Stimulated activated effector memory CD8-positive, alpha-beta T cell treated with anti-CD3 and anti-CD28 coated beads, Interleukin-12 subunit alpha, Interleukin-12 subunit beta, amount 100 ng/mL, for 72 hours (primary cell): ENCODE data around the gene CASQ1.

Source experiments
- ATAC-seq: fragments of 150-1000 bp; cut with Tn5 transposase; 2 replicates; pipeline ENCODE4 v1.10.0; 2021
- DNase-seq, 2 donors: peaks; one replicate each; pipeline ENCODE4 v3.0.0; 2021 to 2022; ENCODE audit warnings: low spot score in 2 of 2
- H3K27ac Mint-ChIP-seq: one replicate; pipeline ENCODE4 v1.8.0; 2022; ENCODE audit warnings: mild to moderate bottlenecking, mixed read lengths
- H3K36me3 Mint-ChIP-seq: one replicate; pipeline ENCODE4 v1.8.0; 2022; ENCODE audit warnings: mild to moderate bottlenecking, mixed read lengths
- H3K4me1 Mint-ChIP-seq: one replicate; pipeline ENCODE4 v1.8.0; 2022; ENCODE audit warnings: mixed read lengths
- H3K4me3 Mint-ChIP-seq: one replicate; pipeline ENCODE4 v1.8.0; 2022; ENCODE audit warnings: mild to moderate bottlenecking, mixed read lengths
- H3K9me3 Mint-ChIP-seq: one replicate; pipeline ENCODE4 v1.8.0; 2022; ENCODE audit warnings: mixed read lengths

The CASQ1 gene

GRCh38 chr1:160222546-160222945 is 32.2 kb downstream of the CASQ1 start:
- no peaks in the 10 kb centered on the region for H3K4me1 Mint-ChIP-seq
- ATAC-seq (no peak), DNase-seq (no peak)
- H3K4me3 Mint-ChIP-seq: no peak overlapping the region
- H3K27ac Mint-ChIP-seq: peak overlapping the region; percentile 55
- no peaks in the 10 kb centered on the region for H3K9me3 Mint-ChIP-seq
- peaks cover 10% of the 10 kb centered on the region for H3K36me3 Mint-ChIP-seq

DNA sequence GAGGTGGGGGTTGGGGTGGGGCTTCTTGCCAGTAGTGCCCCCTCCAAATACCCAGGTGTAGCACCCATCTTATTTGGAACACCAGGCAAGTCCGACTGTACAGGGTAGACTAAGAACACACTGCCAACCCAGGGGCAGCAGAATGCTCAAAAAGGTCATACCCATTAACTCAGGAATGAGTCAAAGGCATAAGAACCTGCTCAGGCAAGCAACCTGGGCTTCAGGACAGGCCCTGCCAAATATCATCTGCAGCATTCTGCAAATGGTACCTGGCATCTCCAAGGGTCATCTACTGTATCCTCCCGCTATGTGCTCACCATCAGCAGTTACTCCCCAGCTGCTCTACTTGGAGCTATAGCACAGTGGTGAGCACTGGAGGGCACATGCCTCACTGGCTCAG is 34.2 kb downstream of the CASQ1 start:
- no peak overlapping the region for H3K4me3 Mint-ChIP-seq
- no peaks in the 10 kb centered on the region for H3K9me3 Mint-ChIP-seq

GRCh38 chr1:160225345-160225744 is 35.0 kb downstream of the CASQ1 start:
- H3K36me3 Mint-ChIP-seq: no peaks in the 10 kb centered on the region
- DNase-seq (no peak), ATAC-seq (no peak)
- H3K27ac Mint-ChIP-seq: no peak overlapping the region
- no peaks in the 10 kb centered on the region for H3K4me1 Mint-ChIP-seq
- H3K4me3 Mint-ChIP-seq: no peak overlapping the region
- no peaks in the 10 kb centered on the region for H3K9me3 Mint-ChIP-seq

More for the DNA sequence above, 34.2 kb downstream of the CASQ1 start:
- no peak for ATAC-seq
- DNase-seq: no peak
- Mint-ChIP-seq H3K4me1 (no peaks in the 10 kb centered on the region), H3K27ac (peak overlapping the region; percentile 23), H3K36me3 (no peaks in the 10 kb centered on the region)

GRCh38 chr1:160226623-160227022 is 36.2 kb downstream of the CASQ1 start:
- DNase-seq (no peak), ATAC-seq (no peak)
- H3K36me3 Mint-ChIP-seq: no peaks in the 10 kb centered on the region
- H3K27ac Mint-ChIP-seq: no peak overlapping the region
- no peaks in the 10 kb centered on the region for H3K4me1 Mint-ChIP-seq
- no peaks in the 10 kb centered on the region for H3K9me3 Mint-ChIP-seq
- H3K4me3 Mint-ChIP-seq: no peak overlapping the region

- no peaks in the 10 kb centered on the region for H3K36me3 Mint-ChIP-seq
- ATAC-seq (no peak), DNase-seq (no peak)
- H3K27ac Mint-ChIP-seq: no peak overlapping the region
- H3K4me3 Mint-ChIP-seq: no peak overlapping the region
- H3K9me3 Mint-ChIP-seq: no peaks in the 10 kb centered on the region
- no peaks in the 10 kb centered on the region for H3K4me1 Mint-ChIP-seq
These were observed 36.7 kb downstream of the CASQ1 start for GRCh38 chr1:160227034-160227433.

- no peaks in the 10 kb centered on the region for H3K36me3 Mint-ChIP-seq
- H3K4me3 Mint-ChIP-seq: no peak overlapping the region
- no peaks in the 10 kb centered on the region for H3K4me1 Mint-ChIP-seq
- H3K9me3 Mint-ChIP-seq: no peaks in the 10 kb centered on the region
- ATAC-seq (no peak), DNase-seq (no peak)
- no peak overlapping the region for H3K27ac Mint-ChIP-seq
These were observed 37.2 kb downstream of the CASQ1 start for GRCh38 chr1:160227561-160227960.

- Mint-ChIP-seq H3K4me3 (no peak overlapping the region), H3K4me1 (peaks cover 2% of the 10 kb centered on the region), H3K36me3 (no peaks in the 10 kb centered on the region), H3K9me3 (no peaks in the 10 kb centered on the region), H3K27ac (peak overlapping the region; percentile 54)
- no peak for DNase-seq
- no peak for ATAC-seq
These were observed 38.1 kb downstream of the CASQ1 start for GRCh38 chr1:160228431-160228830.

DNA sequence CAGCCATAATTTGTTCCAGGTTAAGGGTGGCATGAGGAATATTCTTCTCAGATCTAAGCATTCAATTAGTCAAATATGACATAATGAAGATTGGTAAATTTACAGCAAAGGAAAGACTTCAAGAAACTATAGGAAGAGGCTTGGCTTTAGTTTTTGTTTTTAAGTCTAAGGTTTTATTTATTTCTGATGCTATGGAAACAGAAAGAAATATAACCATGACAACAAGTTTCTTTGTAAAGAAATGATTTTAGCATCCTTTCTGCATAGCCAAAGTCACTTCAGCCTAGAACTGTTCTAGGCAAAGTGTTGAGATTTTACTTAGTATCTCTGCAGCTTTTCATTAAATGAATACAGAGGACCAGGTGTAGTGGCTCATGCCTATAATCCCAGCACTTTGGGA is 42.5 kb downstream of the CASQ1 start:
- Mint-ChIP-seq H3K4me3 (no peak overlapping the region), H3K36me3 (no peaks in the 10 kb centered on the region), H3K27ac (peak overlapping the region; percentile 56), H3K4me1 (peaks cover 13% of the 10 kb centered on the region), H3K9me3 (no peaks in the 10 kb centered on the region)
- ATAC-seq (no peak), DNase-seq (no peak)

DNA sequence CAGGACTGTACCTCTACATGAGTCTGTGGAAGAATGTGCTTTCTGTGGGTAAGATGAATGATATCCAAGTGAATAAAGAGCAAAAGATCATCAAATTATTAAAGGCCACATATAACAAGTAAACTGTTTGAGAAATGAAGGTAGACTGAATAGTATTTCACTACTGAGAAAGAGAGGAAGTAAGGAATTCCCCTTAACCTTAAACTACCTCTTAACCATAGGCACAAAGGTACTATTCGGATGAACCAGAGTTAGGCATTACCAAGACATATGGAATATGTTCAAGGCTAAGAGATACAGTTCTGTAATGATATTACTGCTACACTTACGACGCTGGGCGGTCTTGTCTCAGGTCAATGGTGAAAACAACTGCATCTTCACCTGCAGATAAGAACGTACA is 46.4 kb downstream of the CASQ1 start:
- ATAC-seq (no peak), DNase-seq (no peak)
- Mint-ChIP-seq H3K9me3 (no peaks in the 10 kb centered on the region), H3K36me3 (no peaks in the 10 kb centered on the region), H3K4me3 (no peak overlapping the region), H3K27ac (peak overlapping the region; percentile 6), H3K4me1 (peaks cover 24% of the 10 kb centered on the region)

GRCh38 chr1:160237558-160237957 is 47.2 kb downstream of the CASQ1 start:
- ATAC-seq: no peak
- H3K36me3 Mint-ChIP-seq: no peaks in the 10 kb centered on the region

GRCh38 chr1:160238408-160238807 is 48.0 kb downstream of the CASQ1 start:
- no peak for DNase-seq
- Mint-ChIP-seq H3K9me3 (no peaks in the 10 kb centered on the region), H3K4me3 (no peak overlapping the region), H3K36me3 (no peaks in the 10 kb centered on the region), H3K27ac (no peak overlapping the region), H3K4me1 (peaks cover 27% of the 10 kb centered on the region)
- ATAC-seq: no peak

More at GRCh38 chr1:160237558-160237957, 47.2 kb downstream of the CASQ1 start:
- Mint-ChIP-seq H3K4me3 (no peak overlapping the region), H3K9me3 (no peaks in the 10 kb centered on the region), H3K27ac (peak overlapping the region; percentile 6), H3K4me1 (peaks cover 24% of the 10 kb centered on the region)
- no peak for DNase-seq

GRCh38 chr1:160239582-160240299 is 49.4 kb downstream of the CASQ1 start:
- no peaks in the 10 kb centered on the region for H3K36me3 Mint-ChIP-seq
- H3K9me3 Mint-ChIP-seq: no peaks in the 10 kb centered on the region

DNA sequence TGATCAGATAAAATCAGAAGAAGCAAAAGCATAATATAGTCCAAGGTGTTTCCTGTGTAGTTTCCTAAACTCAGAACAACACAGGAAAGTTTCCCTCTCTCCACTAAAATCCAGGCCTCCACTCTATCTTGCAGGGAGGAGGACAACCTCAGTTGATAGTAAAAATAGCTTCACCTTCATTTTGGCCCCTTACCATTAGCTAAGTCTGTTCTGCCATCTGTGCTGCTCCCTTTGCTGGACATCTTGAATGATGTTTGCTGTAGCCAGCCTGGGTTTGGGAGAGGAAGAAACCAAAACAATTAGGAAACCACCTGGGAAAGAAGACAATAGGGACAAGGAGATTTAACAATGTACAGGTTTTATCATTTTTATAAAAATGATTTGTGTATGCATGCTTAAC is 53.4 kb downstream of the CASQ1 start:
- H3K36me3 Mint-ChIP-seq: peaks cover 22% of the 10 kb centered on the region
- ATAC-seq: no peak

More at GRCh38 chr1:160239582-160240299, 49.4 kb downstream of the CASQ1 start:
- ATAC-seq: no peak
- Mint-ChIP-seq H3K4me3 (no peak overlapping the region), H3K27ac (no peak overlapping the region), H3K4me1 (peaks cover 15% of the 10 kb centered on the region)
- no peak for DNase-seq

DNA sequence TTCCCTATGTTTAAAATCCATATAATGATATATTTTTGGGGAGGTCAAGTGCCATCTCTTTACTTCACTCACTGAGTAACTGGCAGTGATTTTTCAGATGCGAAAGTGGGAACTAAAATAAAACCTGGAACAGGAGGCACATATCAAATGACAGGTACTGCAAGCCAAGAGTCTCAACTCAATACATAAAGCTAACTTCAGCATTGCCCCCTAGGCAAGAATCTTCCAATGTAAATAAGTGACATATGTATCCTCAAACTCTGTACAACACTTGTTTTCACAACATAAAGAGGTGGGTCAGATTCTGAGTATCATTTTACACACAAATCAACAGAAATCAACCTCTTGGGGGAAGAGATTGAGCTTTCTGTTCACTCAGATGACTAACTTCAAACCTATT is 53.8 kb downstream of the CASQ1 start:
- H3K9me3 Mint-ChIP-seq: no peaks in the 10 kb centered on the region
- peaks cover 22% of the 10 kb centered on the region for H3K36me3 Mint-ChIP-seq
- ATAC-seq: no peak

More for the DNA sequence above, 53.4 kb downstream of the CASQ1 start:
- peak overlapping the region; percentile 33 for H3K27ac Mint-ChIP-seq
- no peak for DNase-seq
- H3K9me3 Mint-ChIP-seq: no peaks in the 10 kb centered on the region
- peaks cover 10% of the 10 kb centered on the region for H3K4me1 Mint-ChIP-seq
- no peak overlapping the region for H3K4me3 Mint-ChIP-seq

GRCh38 chr1:160245434-160245833 is 55.1 kb downstream of the CASQ1 start:
- Mint-ChIP-seq H3K36me3 (peaks cover 30% of the 10 kb centered on the region), H3K9me3 (no peaks in the 10 kb centered on the region), H3K4me3 (no peak overlapping the region), H3K27ac (peak overlapping the region; percentile 1), H3K4me1 (peaks cover 4% of the 10 kb centered on the region)
- no peak for DNase-seq
- ATAC-seq: no peak

More for the DNA sequence above, 53.8 kb downstream of the CASQ1 start:
- Mint-ChIP-seq H3K4me1 (peaks cover 10% of the 10 kb centered on the region), H3K4me3 (no peak overlapping the region), H3K27ac (no peak overlapping the region)
- no peak for DNase-seq

- Mint-ChIP-seq H3K4me1 (peaks cover 8% of the 10 kb centered on the region), H3K9me3 (no peaks in the 10 kb centered on the region), H3K4me3 (no peak overlapping the region), H3K27ac (no peak overlapping the region), H3K36me3 (peaks cover 44% of the 10 kb centered on the region)
- no peak for DNase-seq
- ATAC-seq: no peak
These were observed 56.7 kb downstream of the CASQ1 start for GRCh38 chr1:160247053-160247452.
